DMS 273 treated with DMSO at 0.1 percent for 48 hours (cell line): Measurements from ENCODE around the gene BOC.

Experiments used
- DNase-seq: peaks from one replicate; lab custom pipeline; 2025; lab: John Stamatoyannopoulos, UW

The BOC gene

GRCh38 chr3:113225286-113225685 is 13.9 kb downstream of the BOC start:
- DNase-seq, result no peak

GRCh38 chr3:113226491-113226890 is 15.1 kb downstream of the BOC start:
- DNase-seq, result no peak

GRCh38 chr3:113227146-113227545 is 15.8 kb downstream of the BOC start:
- peak; percentile 26 for DNase-seq

- no peak for DNase-seq
These were observed 17.3 kb downstream of the BOC start for GRCh38 chr3:113228498-113229286.

GRCh38 chr3:113231391-113231790 is 20.0 kb downstream of the BOC start:
- no peak for DNase-seq

GRCh38 chr3:113231827-113232253 is 20.5 kb downstream of the BOC start:
- DNase-seq, result peak; percentile 47

- DNase-seq, result no peak
These were observed 21.0 kb downstream of the BOC start for GRCh38 chr3:113232342-113232741.

- no peak for DNase-seq
These were observed 22.1 kb downstream of the BOC start for GRCh38 chr3:113233497-113233896.

- DNase-seq, result no peak
These were observed 22.7 kb downstream of the BOC start for GRCh38 chr3:113234028-113234427.

- no peak for DNase-seq
These were observed 23.4 kb downstream of the BOC start for GRCh38 chr3:113234688-113235260.

GRCh38 chr3:113238503-113238902 is 27.1 kb downstream of the BOC start:
- DNase-seq, result no peak

- no peak for DNase-seq
These were observed 29.5 kb downstream of the BOC start for GRCh38 chr3:113240841-113241240.

- DNase-seq, result peak; percentile 74
These were observed 30.1 kb downstream of the BOC start for GRCh38 chr3:113241292-113242095.

GRCh38 chr3:113242096-113242581 is 30.8 kb downstream of the BOC start:
- no peak for DNase-seq

GRCh38 chr3:113243071-113243470 is 31.7 kb downstream of the BOC start:
- no peak for DNase-seq

GRCh38 chr3:113243846-113244245 is 32.5 kb downstream of the BOC start:
- DNase-seq, result peak; percentile 45

GRCh38 chr3:113245761-113246161 is 34.4 kb downstream of the BOC start:
- DNase-seq, result no peak

- no peak for DNase-seq
These were observed 35.7 kb downstream of the BOC start for GRCh38 chr3:113247068-113247467.

- DNase-seq, result no peak
These were observed 36.5 kb downstream of the BOC start for GRCh38 chr3:113247675-113248458.

GRCh38 chr3:113249111-113249510 is 37.8 kb downstream of the BOC start:
- DNase-seq, result peak; percentile 42

GRCh38 chr3:113249601-113250000 is 38.2 kb downstream of the BOC start:
- DNase-seq, result no peak

- DNase-seq, result no peak
These were observed 39.2 kb downstream of the BOC start for GRCh38 chr3:113250566-113250965.
